ENCODE measurements around the gene RANBP17.

Gene RANBP17

DNA sequence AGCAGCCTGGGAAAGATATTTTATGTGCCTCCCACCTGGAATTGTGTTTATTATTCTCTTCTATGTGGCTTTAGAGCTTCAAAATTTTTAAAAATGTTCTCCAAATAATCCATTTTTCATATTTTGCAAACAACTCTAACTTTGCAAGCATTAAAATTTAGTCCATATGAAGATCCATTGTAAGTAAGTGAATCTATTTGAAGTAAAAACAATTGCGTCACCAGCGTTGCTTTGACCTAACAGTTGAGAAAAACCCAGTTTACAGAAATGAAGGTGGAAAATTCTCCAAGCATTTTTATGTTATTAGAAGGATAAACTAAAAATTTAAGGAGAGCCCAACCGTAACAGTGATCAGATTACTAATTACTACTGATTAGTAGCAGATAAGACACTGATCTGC, 408.3 kb downstream of the RANBP17 start:
- no peak for DNase-seq (ENCODE audit: extremely low spot score)
- ChIA-PET POLR2A (no interaction called here), CTCF (no interaction called here)
- TF ChIP-seq TARDBP (IDR thresholded peaks at IDR 0.05) = no peak

DNA sequence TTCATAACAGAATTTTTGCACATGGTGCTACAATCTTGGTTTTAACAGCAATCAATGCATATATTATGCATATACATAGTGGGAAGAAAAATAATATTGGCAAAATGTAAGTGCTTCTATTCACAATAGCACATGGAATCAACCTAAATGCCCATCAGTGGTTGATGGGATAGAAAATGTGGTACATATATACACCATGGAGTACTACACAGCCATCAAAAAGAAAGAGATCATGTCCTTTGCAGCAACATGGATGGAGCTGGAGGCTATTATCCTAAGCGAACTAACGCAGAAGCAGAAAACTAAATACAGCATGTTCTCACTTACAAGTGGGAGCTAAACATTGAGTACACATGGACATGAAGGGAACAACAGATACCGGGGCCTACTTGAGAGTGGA, 410.0 kb downstream of the RANBP17 start:
- CTCF ChIA-PET = interaction anchor here (1.6 to 1.7 kb wide), 2 partner anchors 9 to 70 kb away, joined by 5 to 7 read pairs; no protein-coding TSS in a partner anchor
- no peak for DNase-seq (ENCODE audit: extremely low spot score)
- TF ChIP-seq BHLHE40 (IDR thresholded peaks at IDR 0.05; ENCODE audit: borderline replicate concordance) = no peak
- TF ChIP-seq, protein P1, sequence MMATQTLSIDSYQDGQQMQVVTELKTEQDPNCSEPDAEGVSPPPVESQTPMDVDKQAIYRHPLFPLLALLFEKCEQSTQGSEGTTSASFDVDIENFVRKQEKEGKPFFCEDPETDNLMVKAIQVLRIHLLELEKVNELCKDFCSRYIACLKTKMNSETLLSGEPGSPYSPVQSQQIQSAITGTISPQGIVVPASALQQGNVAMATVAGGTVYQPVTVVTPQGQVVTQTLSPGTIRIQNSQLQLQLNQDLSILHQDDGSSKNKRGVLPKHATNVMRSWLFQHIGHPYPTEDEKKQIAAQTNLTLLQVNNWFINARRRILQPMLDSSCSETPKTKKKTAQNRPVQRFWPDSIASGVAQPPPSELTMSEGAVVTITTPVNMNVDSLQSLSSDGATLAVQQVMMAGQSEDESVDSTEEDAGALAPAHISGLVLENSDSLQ (IDR thresholded peaks at IDR 0.05) = no peak
- TF ChIP-seq SP1 (IDR thresholded peaks at IDR 0.05) = no peak
- TF ChIP-seq CTBP1 (IDR thresholded peaks at IDR 0.05; ENCODE audit: borderline replicate concordance) = no peak
- TF ChIP-seq SUZ12 (IDR thresholded peaks at IDR 0.05) = no peak
- TF ChIP-seq TARDBP (IDR thresholded peaks at IDR 0.05) = no peak
- TF ChIP-seq ZNF384 (IDR thresholded peaks at IDR 0.05) = no peak
- POLR2A ChIA-PET = no interaction called here

DNA sequence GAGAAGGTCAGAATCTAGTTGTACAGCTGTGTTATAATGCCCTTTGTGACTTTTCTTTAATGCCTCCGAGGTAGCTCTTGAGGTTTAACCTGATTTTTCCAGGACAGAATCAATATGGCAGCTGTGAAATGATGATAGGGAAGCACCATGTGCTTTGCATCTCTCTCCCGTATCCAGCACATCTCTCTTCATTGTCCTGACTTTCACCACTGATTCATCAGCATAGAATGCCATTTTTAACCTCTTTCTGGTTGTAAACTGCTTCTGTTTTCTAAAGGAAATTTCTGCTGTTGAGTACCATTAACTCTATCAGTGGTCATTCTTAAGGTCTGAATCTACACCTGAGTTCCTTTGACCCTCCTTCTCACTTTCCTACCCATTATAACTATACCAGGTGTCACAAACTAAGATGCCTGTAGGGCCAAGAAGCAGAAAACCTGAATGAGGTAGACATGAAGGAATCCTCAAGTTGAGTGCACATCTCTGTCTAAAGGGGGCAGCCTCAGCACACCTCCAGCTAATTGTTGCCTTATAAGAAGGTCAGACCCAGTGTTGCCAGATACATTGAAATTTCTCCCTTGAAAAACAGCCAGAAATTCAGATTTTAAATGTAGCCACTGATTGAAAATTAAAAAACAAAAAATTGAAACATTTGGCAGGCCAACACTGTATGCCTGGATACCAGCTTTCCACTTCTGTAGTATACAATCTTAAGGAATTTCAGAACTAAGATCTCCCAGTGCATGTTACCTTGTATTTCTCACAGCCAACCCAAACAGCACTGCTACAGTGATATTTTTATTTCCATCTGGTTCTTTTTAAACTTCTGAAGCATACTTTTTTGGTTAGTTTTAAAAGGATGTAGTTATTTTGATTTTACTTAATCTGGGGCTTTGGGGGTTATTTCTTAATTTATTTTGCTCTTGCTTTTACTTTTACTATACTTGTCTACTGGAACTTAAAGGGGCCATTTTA, 411.5 kb downstream of the RANBP17 start:
- ChIA-PET CTCF (interaction anchor here (0.6 to 1.7 kb wide), 6 partner anchors 11 to 382 kb away, joined by 3 to 7 read pairs (median 4); no protein-coding TSS in a partner anchor), POLR2A (no interaction called here)
- TF ChIP-seq CTBP1 (IDR thresholded peaks at IDR 0.05; ENCODE audit: borderline replicate concordance) (no peak), FOXM1 (IDR thresholded peaks at IDR 0.05; ENCODE audit: borderline replicate concordance) (no peak), ELF4 (IDR thresholded peaks at IDR 0.05) (no peak), ARNT (IDR thresholded peaks at IDR 0.05) (no peak), SUZ12 (IDR thresholded peaks at IDR 0.05) (no peak), HDGF (IDR thresholded peaks at IDR 0.05; ENCODE audit: borderline replicate concordance) (no peak), FOXK2 (IDR thresholded peaks at IDR 0.05) (no peak), L3MBTL2 (conservative IDR thresholded peaks at IDR 0.05) (no peak), BHLHE40 (IDR thresholded peaks at IDR 0.05; ENCODE audit: borderline replicate concordance) (no peak), TARDBP (IDR thresholded peaks at IDR 0.05) (no peak), LEF1 (IDR thresholded peaks at IDR 0.05; ENCODE audit: borderline replicate concordance) (no peak), FOXA1 (IDR thresholded peaks at IDR 0.05) (no peak)
- TF ChIP-seq, protein P1 (IDR thresholded peaks at IDR 0.05) = no peak
- peak; percentile 66 for DNase-seq (ENCODE audit: extremely low spot score)

DNA sequence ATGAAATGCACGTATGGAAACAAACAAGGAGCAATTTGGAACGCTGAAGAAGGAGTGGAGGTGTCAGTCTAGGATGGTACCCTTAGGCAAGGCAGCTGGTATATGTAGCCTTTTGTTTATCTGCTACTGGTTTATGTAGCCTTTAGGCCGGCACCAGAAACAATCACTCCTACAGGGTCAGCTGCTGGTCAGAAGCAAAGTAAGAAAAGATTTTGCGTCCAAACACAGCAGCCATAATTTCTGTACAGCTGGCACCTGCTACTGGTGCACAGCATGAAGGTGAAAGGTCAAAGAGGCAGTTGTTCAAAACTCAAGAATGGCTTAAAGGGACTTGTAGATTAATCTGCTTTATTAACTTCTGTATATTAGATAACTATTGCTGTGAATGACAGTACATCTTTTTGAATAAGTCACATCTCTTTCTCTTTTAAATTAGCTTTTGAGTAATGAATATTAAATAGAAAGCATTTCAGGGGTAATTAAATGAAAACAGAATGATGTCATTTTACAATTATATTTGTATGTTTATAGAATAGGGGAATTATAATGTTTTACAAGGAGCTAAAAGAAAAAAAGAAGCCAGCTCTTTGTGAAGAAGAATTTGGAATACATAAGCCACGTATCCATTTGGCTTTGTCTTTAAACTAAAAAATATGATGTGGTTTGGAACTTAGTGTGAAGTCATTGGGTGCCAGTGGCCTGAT, 414.2 kb downstream of the RANBP17 start:
- DNase-seq (ENCODE audit: extremely low spot score) = no peak
- ChIA-PET CTCF (interaction anchor here (0.5 to 1.1 kb wide), 2 partner anchors 15 to 1491 kb away, joined by 3 read pairs; no protein-coding TSS in a partner anchor), POLR2A (no interaction called here)
- no peak for TF ChIP-seq TARDBP (IDR thresholded peaks at IDR 0.05)
- no peak for TF ChIP-seq ZNF384 (IDR thresholded peaks at IDR 0.05)
- no peak for TF ChIP-seq L3MBTL2 (conservative IDR thresholded peaks at IDR 0.05)
- no peak for TF ChIP-seq FOXM1 (IDR thresholded peaks at IDR 0.05; ENCODE audit: borderline replicate concordance)
- TF ChIP-seq SP1 (IDR thresholded peaks at IDR 0.05) = no peak
- TF ChIP-seq HDGF (IDR thresholded peaks at IDR 0.05; ENCODE audit: borderline replicate concordance) = no peak
- no peak for TF ChIP-seq CTBP1 (IDR thresholded peaks at IDR 0.05; ENCODE audit: borderline replicate concordance)
- no peak for TF ChIP-seq FOXK2 (IDR thresholded peaks at IDR 0.05)
- TF ChIP-seq ARNT (IDR thresholded peaks at IDR 0.05) = no peak
- TF ChIP-seq NFRKB (IDR thresholded peaks at IDR 0.05) = no peak
- TF ChIP-seq, protein P1 (IDR thresholded peaks at IDR 0.05) = no peak
- TF ChIP-seq FOXA1 (IDR thresholded peaks at IDR 0.05) = no peak
- TF ChIP-seq SUZ12 (IDR thresholded peaks at IDR 0.05) = no peak
- no peak for TF ChIP-seq LEF1 (IDR thresholded peaks at IDR 0.05; ENCODE audit: borderline replicate concordance)
- no peak for TF ChIP-seq ELF4 (IDR thresholded peaks at IDR 0.05)
- no peak for TF ChIP-seq BHLHE40 (IDR thresholded peaks at IDR 0.05; ENCODE audit: borderline replicate concordance)

DNA sequence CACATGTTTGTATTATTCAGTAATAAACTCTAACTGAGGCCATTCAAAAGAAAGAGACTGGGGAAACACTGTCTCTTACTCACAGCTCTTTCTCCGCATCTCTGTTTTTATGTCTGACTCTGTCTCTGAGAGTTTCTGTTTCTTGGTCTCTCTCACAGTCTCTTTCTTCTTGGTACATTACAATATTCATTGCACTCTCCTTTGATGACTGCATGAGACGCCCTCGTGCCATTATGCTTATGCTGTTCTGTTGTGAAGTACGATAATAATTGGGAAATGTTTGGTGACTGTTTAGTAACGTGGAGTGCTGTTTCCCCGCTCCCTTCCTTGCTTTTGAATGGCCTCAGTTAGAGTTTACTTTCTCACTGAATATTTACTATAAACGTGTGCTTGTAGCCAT, 421.9 kb downstream of the RANBP17 start:
- POLR2A ChIA-PET = no interaction called here
- CTCF ChIA-PET = no interaction called here
- DNase-seq (ENCODE audit: extremely low spot score) = no peak
- TF ChIP-seq SUZ12 (IDR thresholded peaks at IDR 0.05) = no peak
- TF ChIP-seq ELF4 (IDR thresholded peaks at IDR 0.05) = no peak
- TF ChIP-seq LEF1 (IDR thresholded peaks at IDR 0.05; ENCODE audit: borderline replicate concordance) = no peak
- no peak for TF ChIP-seq ARNT (IDR thresholded peaks at IDR 0.05)
- TF ChIP-seq FOXM1 (IDR thresholded peaks at IDR 0.05; ENCODE audit: borderline replicate concordance) = no peak
- TF ChIP-seq ZNF384 (IDR thresholded peaks at IDR 0.05) = no peak
- TF ChIP-seq SP1 (IDR thresholded peaks at IDR 0.05) = no peak
- no peak for TF ChIP-seq CTBP1 (IDR thresholded peaks at IDR 0.05; ENCODE audit: borderline replicate concordance)
- no peak for TF ChIP-seq TARDBP (IDR thresholded peaks at IDR 0.05)
- TF ChIP-seq HDGF (IDR thresholded peaks at IDR 0.05; ENCODE audit: borderline replicate concordance) = no peak

DNA sequence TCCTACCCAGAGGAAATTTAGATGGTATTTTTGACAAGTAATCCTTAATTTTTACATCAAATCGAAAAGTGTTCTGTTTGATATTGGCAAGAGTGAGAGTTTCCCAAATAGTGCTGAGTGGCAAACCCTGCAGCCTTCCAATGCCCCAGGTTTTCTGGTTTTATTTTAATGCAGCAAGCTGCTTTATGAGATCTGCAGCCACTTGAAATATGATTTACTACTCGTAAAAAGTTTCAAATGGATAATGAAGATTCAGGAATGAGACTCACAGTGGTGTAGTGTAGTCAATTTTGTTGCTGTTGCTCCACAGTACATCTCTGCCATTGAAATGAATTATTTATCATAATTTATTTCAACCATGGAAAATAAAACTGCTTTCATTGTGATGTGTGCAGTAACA, 423.6 kb downstream of the RANBP17 start:
- TF ChIP-seq ARNT (IDR thresholded peaks at IDR 0.05) (no peak), ZNF384 (IDR thresholded peaks at IDR 0.05) (no peak), NFRKB (IDR thresholded peaks at IDR 0.05) (no peak)
- TF ChIP-seq, protein P1 (IDR thresholded peaks at IDR 0.05) = peak; percentile 20; the same call in 1 of the 2 replicates
- DNase-seq (ENCODE audit: extremely low spot score) = no peak
- ChIA-PET CTCF (no interaction called here), POLR2A (no interaction called here)

All from HEK293T (cell line).